Nucleus accumbens (tissue), 56 donors: ENCODE data around the gene PCGF3.
A peak's percentile ranks its signal among the peaks of the same experiment; 100 is the strongest.

ENCODE experiments used
- DNase-seq, 56 donors: peaks; one replicate each; lab custom pipeline; 2025; lab: John Stamatoyannopoulos, UW

Gene PCGF3, protein sequence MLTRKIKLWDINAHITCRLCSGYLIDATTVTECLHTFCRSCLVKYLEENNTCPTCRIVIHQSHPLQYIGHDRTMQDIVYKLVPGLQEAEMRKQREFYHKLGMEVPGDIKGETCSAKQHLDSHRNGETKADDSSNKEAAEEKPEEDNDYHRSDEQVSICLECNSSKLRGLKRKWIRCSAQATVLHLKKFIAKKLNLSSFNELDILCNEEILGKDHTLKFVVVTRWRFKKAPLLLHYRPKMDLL

DNA sequence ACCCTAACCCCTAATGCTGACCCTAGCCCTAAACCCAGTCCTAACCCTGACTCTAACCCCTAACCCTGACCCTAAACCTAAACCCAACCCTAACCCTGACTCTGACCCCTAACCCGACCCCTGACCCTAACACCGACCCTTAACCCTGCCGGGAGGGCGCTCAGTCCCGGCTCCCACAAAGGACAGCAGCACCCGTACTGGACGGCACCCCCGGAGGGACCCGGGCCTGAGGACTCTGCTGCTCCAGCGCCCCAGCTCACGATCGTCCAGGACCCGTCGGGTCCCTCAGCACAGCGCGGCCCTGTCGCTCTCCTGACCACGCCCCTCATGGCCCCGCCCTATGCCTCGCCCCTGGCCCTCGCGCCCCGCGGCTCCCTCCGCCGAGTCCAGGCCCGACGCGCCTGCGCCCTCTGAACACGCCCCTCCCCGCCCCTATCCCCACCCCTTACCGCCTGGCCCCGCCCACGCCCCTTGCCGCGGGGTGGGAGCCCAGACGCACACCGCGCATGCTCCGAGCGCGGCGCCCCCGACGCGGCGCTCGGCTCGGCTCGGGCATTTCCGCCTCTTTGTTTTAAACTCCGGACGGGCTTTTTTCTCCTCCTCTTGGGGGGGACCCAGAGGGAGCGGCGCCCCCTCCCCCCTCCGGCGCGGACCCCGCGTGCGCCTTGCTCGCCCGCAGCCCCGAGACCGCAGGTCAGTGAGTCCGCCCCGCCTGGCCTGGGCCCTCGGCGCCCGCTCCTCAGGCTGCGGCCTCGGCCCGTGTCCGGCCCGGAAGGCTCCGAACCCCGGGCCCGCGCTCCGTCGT is at the start of gene PCGF3:
Gene PCGF3, plus strand, starts transcription at position 555 of the 805 bp plus-strand sequence. CDS start 27,849 bp downstream, outside the sequence.
- peak; percentile 34 to 97 (median 92) for DNase-seq

DNA sequence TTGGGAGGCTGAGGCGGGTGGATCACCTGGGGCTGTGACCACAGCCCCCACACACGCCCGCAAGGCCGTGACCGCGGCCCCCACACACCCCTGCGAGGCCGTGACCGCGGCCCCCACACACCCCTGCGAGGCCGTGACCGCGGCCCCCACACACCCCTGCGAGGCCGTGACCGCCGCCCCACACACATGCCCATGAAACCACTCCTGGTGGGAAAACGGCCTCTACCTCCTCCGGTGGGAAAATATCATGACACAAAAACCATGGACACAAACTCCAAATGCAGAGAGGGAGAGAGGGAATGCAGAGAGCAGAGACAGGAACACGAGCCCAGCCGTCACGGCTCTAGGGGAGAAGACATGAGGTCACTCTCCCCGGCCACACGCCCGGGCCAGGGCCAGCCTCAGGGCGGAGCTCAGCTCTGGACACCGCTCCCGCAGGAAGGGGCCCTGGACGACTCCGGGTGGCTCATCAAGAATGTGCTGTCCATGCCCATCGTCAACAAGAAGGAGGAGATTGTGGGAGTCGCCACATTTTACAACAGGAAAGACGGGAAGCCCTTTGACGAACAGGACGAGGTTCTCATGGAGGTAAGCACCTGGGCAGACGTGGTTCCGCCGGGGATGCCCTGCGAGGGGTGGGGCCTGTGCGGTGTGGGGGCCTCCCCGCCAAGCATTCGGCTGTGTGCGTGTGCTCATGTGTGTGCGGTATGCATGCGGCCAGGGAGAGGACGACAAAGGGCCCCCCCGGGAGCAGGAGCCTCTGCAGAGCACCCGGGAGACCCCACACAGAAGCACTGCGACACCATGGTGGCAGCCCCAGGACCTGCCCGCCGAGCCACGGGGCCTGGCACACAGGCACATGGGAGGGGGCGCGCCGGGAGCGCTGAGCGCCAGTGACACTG is 48.9 kb upstream of the PCGF3 start:
- DNase-seq, result peak in 3 of 56 donors; percentile 13 to 53 (median 20)

DNA sequence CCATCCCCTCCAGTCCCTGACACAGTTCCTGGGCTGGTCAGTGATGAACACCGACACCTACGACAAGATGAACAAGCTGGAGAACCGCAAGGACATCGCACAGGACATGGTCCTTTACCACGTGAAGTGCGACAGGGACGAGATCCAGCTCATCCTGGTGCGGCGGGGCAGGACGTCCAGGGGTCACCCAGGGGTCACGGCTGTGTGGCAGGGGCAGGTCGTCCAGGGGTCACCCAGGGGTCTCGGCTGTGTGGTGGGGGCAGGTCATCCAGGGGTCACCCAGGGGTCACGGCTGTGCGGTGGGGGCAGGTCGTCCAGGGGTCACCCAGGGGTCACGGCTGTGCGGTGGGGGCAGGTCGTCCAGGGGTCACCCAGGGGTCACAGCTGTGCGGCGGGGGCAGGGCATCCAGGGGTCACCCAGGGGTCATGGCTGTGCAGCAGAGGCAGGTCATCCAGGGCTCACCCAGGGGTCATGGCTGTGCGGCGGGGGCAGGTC is 48.2 kb upstream of the PCGF3 start:
- no peak for DNase-seq

DNA sequence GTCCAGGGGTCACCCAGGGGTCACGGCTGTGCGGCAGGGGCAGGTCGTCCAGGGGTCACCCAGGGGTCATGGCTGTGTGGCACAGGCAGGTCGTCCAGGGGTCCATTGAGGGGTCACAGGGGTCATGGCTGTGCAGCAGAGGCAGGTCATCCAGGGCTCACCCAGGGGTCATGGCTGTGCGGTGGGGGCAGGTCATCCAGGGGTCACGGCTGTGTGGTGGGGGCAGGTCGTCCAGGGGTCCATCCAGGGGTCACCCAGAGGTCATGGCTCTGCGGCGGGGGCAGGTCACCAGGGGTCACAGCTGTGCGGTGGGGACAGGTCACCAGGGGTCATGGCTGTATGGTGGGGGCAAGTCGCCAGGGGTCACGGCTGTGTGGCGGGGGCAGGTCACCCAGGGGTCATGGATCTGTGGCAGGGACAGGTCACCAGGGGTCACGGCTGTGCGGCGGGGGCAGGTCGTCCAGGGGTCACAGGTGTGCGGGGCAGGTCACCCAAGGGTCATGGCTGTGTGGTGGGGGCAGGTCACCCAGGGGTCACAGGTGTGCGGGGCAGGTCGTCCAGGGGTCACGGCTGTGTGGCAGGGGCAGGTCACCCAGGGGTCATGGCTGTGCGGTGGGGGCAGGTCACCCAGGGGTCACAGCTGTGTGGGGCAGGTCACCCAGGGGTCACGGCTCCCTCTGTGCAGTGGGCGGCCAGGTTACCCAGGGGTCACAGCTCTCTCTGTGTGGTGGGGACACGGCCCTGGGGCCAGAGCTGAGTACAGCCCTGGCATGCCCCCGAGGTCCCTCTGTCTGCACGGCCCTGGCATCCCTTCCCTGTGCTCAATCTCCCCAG is 47.6 kb upstream of the PCGF3 start:
- DNase-seq, result no peak

DNA sequence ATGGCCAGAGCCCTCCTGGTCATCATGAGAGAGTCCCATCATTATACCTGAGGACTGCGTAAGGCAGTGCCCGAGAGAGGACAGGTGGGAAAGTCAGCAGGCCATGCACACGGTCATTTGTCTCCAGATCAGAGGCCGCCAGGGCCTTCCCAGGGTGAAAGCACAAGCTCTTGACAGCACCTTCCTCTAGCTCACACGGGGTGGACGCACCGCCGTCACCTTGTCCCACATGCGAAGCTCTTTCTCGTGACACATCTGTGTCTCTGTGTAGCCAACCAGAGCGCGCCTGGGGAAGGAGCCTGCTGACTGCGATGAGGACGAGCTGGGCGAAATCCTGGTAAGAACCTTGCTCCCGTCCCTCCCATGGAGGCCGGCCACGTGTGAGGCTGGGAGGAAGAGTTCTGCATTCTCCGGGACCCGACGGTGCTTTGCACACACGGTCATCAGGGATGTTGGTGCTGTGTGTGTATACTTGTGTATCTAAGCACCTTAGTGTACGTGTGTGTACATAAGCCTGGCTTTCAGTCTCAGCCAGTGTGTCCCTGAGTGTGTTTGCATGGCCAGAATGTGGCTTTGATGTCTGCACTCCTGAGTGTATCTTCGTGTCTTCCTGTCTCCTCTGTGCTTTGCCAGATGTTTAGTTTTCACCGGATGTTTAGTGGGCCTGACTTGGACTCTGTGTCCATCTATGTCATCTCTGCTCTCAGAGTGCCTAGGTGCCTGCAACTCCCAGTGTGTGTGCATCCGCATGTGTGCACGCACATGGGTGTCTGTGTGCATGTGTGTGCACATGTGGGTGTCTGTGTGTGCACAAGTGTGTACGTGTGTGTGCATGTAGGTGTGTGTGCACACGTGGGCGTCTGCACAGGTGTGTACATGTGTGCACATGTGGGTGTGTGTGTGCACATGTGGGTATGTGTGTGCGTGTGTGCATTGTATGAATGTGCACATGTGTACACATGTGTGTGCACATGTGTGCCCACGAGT is 46.7 kb upstream of the PCGF3 start:
- DNase-seq, result no peak

DNA sequence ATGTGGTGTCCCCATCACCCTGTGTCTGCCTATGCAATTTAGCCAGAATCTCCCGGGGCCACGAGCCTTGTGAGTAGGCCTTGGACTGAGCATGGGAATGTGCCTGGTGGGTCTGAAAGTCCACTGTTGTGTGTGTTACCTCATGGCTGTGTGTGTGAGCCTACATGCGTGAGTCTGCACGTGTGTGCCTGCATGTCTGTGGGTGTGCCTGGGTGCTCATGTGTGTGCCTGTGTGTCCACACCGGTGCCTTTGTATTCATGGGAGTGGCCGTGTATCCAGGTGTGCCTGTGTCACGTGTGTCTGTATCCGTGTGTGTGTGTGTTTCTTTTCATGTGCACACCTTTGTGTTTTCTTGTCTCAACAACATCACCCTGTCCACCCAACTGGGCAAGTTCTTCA is 45.8 kb upstream of the PCGF3 start:
- DNase-seq, result no peak

DNA sequence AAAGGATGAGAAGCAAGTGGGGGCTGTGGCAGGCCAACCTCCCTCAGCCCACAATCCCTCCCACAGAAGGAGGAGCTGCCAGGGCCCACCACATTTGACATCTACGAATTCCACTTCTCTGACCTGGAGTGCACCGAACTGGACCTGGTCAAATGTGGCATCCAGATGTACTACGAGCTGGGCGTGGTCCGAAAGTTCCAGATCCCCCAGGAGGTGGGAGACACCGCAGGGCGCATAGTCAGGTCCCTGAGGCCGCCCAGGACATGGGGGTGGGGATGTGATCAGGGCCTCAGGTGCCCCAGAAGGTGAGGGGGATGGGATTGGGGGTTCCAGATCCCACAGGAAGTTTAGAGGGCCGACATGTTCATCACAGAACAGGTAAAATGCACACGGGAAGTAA is 45.2 kb upstream of the PCGF3 start:
- no peak for DNase-seq

DNA sequence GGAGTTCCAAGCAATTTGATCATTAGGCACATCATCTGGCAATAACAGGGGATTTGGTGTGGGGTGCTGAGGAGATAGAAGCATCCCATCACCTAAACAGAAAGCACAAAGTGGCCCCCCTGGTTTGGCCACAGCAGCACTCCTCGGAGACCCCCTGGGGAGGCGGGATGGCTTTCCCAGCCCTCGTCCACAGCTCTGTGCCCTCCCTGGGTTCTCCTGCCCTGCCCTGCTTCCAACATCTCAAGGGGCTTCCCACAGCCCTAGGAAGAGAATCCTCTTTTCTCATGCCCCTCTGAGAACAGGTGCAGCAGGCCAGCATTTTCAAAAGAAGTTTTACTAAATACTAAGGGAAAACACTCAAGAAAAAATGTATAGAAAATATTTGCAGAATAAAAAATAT is 44.4 kb upstream of the PCGF3 start:
- no peak for DNase-seq

DNA sequence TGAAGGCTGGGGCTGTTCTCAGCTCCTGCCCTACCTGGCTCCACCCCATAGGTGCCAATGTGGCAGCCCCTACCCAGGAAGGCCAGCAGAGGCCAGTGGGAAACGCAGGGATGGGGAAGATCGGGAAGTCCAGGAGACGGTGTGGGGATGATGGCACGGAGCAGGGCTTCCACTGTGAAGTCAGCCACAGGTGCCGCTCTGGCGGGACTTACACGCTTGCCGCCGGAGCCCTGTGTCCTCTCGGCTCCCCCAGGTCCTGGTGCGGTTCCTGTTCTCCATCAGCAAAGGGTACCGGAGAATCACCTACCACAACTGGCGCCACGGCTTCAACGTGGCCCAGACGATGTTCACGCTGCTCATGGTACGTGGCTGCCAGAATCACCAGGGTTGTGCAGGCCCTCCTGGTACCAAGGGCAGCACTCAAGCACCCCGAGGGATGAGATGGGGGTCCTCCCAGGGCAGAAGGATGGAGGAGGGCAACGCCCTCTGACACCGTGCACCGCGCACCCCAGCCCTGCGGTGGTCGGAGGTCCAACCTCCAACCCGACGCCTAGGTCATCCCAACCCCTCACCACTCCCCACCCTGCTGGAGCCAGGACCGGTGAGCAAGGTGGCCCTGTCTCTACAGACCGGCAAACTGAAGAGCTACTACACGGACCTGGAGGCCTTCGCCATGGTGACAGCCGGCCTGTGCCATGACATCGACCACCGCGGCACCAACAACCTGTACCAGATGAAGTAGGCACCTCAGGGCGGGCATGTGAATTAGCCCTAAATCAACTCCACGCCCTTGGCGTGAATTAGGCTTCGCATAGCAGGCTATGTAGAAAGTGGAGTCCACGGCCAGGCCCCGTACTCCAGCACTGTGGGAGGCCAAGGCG is 43.5 kb upstream of the PCGF3 start:
- no peak for DNase-seq

DNA sequence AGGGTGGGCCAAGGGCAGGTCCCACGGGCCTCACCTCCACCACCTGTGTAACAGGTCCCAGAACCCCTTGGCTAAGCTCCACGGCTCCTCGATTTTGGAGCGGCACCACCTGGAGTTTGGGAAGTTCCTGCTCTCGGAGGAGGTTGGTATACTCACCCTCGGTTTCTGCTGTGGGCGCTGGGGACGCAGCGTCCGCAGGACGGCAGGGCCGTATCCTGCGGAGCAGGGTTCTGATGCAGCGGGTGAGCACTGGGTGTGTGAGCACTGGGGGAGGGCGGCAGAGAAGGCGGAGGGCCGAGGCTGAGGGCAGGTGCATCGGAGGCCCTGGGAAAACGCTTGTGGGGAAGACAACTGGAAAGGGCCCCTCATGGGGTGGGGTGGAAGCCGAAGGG is 42.6 kb upstream of the PCGF3 start:
- DNase-seq, result no peak

DNA sequence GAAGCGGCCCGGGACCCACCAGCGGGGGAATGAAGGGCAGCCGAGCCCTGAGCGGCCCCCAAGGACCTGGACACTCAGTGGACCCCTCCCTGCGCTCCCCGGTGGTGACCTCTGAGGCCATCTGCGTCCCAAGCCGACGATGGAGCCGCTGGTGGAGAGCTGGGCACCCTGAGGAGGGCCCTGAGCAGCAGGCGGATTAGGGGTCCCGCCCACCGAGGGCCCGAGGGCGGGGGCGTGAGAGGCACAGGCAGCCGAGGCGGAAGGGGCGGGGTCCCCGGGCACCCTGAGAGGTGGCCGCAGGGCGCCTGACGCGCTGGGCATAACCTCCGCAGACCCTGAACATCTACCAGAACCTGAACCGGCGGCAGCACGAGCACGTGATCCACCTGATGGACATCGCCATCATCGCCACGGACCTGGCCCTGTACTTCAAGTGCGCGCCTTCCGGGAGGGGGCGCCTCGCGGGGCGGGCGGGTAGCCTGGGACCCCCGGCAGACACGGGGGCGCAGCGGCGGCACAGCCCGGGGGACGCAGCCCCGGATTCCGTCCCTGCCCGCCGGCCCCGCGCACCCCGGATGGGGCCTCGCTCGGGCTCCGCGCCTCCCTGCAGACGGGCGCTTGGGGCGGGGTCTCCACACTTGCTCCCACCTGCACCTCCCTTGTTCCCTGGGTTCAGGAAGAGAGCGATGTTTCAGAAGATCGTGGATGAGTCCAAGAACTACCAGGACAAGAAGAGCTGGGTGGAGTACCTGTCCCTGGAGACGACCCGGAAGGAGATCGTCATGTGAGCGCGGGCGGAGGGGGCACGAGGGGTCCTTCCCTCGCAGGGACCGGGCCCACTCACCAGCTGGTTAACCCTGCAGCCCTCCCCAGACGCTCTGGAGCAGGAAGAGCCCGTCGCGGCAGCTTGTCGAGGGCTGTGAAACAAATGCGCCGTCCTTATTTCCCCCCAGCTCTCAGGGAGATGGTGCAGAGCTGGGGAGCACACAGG is 41.9 kb upstream of the PCGF3 start:
- peak in 15 of 56 donors; percentile 24 to 68 (median 48) for DNase-seq

DNA sequence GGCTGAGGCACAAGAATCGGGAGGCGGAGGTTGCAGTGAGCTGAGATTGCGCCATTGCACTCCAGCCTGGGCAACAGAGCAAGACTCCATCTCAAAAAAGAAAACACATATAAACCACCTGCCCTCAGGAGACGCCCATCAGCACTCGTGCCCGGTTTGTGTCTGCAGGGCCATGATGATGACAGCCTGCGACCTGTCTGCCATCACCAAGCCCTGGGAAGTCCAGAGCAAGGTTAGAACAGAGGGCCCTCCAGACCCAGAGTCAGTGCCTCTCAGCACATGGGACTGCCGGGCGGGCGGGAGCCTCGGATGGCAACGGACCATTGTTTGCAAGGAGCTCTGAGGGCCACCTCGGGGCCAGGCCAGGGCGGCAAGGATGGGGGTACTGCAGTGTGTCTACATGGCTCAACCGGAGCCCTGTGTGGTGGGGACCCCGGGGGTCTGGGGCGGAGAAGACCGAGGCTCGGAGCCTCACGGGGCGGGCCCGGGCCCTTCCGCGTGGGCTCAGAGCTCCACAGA is 40.9 kb upstream of the PCGF3 start:
- no peak for DNase-seq

DNA sequence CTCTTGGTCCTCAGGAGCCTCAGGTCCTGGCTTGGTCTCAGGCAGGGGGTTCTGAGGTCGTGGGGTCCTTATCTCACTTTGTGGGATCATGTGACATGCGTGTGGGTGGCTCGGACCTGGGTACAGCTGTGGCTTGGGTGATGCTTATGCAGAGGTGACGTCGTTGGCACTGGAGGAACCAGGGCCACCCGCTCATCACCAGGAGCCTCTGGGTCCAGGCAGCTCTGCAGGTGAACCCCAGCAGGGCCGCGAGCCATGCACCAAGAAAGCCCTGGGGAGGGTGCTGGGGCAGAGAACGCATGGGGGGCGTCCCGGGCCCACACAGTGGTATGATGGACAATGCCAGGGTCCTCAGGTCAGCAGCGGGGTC is 40.3 kb upstream of the PCGF3 start:
- DNase-seq, result no peak

DNA sequence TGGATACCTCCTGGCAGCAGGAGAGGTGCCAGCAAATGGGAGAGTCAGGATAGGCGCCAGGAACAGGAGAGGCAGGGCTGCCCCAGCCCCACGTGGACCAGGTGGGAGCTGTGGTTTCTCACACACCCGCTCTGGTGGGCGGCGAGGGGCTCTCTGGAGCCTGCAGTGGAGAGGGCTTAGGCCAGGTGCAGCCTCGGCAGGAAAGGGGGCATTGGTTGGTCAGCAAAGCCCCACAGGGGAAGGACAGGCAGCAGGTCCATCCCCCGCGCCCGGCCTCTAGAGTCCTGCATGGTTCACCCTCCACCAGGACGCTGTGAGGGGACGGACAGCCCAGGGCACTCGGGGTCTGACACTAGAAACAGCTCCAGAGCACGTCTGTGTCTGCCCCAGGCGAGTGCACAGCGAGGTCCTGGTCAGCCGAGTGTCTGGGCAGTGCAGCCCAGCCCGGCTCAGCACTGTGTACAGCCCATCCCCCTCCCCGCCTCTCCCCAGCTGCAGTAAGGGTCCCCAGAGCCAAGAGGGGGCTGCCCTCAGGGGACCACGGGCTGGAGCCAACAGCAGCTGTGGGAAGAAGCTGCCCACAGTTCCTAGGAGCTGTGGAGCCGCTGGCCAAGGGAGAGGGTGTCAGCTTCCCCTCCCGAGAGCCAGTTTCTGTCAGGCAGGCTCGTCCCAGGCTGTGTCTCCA is 39.7 kb upstream of the PCGF3 start:
- peak in 12 of 56 donors; percentile 31 to 69 (median 40) for DNase-seq

DNA sequence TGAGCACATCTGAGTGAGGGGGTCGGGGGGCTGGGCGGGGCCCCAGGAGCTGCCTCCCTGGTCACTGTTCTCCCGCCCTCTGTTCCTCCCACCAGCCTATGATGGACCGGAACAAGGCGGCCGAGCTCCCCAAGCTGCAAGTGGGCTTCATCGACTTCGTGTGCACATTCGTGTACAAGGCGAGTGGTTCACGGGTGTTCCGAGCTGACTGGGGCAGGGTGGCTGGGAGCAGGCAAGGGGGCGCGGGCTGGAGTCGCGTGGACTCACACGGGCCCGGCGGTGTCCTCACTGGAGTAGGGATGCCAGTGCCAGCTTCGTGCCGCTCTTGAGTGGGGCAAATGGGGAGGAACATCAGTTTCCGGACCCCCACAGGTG is 39.2 kb upstream of the PCGF3 start:
- DNase-seq, result no peak
